GM12873 (cell line): ENCODE data around the gene FSTL4.

Experiments
- TF ChIP-seq, protein P1 (sequence below): IDR thresholded peaks from 2 replicates; pipeline ENCODE4 v1.5.1; 2012; ENCODE audit warnings: low read depth, mild to moderate bottlenecking, moderate library complexity, low read length, control low read depth; ENCODE audit not compliant: insufficient read depth; ENCODE audit errors: missing control alignments

FSTL4 gene

GRCh38 chr5:133612249-133612860, at the start of gene FSTL4:
FSTL4 (minus strand) TSS chr5:133612541.
- TF ChIP-seq, protein P1, sequence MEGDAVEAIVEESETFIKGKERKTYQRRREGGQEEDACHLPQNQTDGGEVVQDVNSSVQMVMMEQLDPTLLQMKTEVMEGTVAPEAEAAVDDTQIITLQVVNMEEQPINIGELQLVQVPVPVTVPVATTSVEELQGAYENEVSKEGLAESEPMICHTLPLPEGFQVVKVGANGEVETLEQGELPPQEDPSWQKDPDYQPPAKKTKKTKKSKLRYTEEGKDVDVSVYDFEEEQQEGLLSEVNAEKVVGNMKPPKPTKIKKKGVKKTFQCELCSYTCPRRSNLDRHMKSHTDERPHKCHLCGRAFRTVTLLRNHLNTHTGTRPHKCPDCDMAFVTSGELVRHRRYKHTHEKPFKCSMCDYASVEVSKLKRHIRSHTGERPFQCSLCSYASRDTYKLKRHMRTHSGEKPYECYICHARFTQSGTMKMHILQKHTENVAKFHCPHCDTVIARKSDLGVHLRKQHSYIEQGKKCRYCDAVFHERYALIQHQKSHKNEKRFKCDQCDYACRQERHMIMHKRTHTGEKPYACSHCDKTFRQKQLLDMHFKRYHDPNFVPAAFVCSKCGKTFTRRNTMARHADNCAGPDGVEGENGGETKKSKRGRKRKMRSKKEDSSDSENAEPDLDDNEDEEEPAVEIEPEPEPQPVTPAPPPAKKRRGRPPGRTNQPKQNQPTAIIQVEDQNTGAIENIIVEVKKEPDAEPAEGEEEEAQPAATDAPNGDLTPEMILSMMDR = no peak

DNA sequence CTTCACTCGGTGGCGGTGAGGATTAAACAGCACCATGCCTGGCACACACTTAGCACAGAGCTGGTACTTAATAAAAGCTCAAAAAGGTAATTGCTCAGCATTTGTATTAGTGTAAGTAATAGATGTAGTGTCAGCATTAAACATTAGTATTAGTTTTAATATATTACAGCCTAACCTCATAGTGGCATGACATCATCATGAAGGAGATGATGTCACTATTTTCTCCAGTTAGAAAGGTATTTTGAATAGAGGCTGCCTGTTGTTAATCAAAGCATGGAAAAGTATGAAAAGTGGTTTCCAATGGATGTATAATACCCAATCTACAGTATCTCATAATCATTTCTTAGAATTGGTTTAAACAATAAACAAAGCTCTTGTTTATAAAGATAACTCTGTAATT, 49.0 kb upstream of the FSTL4 start:
- TF ChIP-seq, protein P1 = no peak

- TF ChIP-seq, protein P1 = no peak
These were observed 46.0 kb upstream of the FSTL4 start for GRCh38 chr5:133658327-133658726.

DNA sequence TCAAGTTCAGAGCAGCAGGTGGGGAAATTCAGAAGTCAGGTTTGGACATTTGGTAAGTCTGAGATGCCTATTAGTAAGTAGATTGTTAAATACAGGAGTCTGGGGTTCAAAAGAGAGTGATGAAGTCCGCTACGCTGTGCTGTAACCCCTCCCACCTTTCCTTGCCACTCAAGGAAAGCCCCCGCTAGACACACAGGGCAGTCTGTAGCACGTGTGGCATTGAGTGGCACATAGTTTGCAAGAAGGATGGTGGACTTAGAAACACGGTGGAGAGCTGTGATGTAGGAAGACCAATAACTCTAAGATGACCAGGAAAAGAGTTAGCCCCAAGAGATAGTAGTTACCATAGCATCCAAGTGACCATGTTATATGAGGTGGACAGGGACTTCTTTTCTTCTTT, 44.7 kb upstream of the FSTL4 start:
- TF ChIP-seq, protein P1 = no peak

GRCh38 chr5:133655966-133656365, 43.6 kb upstream of the FSTL4 start:
- TF ChIP-seq, protein P1 = no peak

DNA sequence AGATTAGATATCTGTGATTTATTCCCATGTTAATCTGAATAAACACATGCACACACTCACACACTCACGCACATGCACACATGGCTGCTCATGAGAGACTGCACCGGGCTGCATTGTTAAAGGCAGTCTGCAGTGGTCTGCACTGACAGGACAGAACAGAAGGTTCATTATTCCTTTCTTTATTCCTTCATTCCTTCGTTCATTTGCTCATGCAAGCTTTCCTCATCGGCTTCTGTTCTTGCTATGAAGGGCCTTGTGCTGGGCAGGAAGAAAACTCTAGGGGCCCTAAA, 41.4 kb upstream of the FSTL4 start:
- TF ChIP-seq, protein P1 = no peak

DNA sequence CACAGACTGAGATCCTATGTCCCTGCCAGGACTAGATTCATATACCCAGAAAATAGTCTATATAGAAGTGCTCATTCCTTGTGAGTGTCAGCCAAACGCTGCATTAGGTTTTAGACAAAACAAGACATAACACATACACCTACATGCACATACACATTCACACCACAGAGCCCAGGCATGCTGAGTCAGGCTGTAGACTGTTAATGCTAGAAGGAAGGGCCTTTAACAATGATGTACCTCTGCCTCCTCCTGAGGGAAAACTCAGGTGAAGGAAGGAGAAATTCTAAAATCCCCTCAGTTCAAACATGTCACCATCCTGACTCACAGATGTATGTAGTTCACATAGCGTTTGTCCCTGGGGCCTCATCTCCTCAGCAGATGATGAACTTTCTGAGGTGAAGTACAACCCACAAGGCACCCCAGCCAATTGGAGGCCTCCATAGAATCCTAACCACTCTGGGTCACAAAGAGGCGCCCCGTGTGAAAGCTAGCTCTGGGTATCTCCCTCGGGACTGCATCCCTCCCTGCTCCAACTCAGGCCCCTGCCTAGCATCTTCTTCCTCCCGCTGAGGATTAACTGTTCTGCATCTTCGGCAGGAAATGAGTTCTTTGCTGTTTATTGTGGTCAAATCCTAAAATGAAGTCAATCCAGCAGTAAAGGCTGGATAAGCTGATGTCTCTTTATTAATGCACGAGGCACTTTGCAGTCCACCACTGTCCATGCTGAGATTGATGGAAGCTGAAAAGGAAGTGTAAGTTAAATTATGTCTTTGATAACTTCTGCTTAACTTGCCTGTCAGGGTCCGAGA, 40.8 kb upstream of the FSTL4 start:
- TF ChIP-seq, protein P1 = no peak
